Activated CD8-positive, alpha-beta memory T cell treated with anti-CD3 and anti-CD28 coated beads for 24 hours (primary cell): ENCODE data around the gene NUDCD2.

Experiments
- DNase-seq: peaks from one replicate; pipeline ENCODE4 v3.0.0-alpha.2; 2020

Gene NUDCD2, protein sequence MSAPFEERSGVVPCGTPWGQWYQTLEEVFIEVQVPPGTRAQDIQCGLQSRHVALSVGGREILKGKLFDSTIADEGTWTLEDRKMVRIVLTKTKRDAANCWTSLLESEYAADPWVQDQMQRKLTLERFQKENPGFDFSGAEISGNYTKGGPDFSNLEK

DNA sequence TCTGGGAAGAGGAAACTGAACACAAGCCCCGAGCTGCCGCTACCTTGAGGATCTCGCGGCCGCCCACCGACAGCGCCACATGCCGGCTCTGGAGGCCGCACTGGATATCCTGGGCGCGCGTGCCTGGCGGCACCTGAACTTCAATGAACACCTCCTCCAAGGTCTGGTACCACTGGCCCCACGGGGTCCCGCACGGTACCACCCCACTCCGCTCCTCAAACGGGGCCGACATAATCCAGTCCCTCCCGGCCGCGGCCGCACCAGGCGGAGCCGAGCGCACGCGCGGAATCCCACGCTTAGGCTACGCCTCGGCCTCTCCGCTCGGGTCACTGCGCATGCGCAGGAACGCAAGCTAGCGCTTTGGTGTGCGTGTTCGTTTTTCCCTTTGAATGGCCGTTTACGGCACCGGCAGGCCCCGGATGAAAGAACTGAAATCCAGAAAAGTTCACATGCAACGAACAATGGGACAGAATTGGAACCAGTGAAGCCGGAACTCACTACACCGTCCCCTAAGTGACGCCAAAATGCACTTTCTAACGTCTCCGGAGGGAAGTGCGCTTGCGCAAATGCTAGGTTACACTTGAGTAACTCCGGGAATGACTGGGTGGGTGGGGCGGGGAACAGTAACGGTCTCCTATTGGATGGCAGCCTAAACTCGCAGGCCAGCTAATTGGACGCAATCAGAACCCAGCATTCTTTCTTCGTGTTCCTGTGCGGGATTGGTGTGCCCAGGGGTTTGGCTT, at the start of gene NUDCD2:
Gene NUDCD2, minus strand, starts transcription at position 284 of the 743 bp plus-strand sequence. Its CDS starts 52 bp downstream, at position 232.
- DNase-seq: peak; percentile 99

DNA sequence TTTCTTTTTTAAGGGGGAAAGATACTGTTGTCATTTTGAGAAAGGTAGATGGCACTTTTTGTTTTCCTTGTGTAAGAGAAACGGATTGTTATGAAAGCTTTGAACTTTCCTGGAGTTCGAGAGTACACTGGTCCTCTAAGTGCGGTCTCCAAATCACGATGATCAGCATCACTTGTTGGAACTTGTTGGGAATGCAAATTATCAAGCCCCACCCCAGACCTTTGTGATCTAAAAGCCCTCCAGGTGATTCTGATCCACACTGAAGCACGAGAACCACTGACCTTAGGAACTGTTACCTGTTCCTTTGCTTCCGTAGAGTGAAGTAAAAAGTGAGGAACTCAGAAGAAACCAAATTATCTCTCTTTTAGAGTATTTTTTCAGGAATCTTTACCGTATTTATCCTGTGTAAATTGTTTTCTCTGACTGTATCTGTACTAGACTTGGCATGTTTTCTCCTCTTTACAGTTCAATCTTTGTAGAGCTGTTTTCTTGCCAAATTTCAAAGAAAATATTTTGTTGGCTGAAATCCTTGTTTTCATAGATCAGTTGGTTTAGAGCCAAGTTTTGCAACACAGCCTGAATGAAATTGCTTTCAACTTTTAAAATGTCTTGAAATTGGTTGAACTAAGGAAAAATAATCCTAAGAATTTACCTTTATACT, 49.5 kb upstream of the NUDCD2 start:
- no peak for DNase-seq

DNA sequence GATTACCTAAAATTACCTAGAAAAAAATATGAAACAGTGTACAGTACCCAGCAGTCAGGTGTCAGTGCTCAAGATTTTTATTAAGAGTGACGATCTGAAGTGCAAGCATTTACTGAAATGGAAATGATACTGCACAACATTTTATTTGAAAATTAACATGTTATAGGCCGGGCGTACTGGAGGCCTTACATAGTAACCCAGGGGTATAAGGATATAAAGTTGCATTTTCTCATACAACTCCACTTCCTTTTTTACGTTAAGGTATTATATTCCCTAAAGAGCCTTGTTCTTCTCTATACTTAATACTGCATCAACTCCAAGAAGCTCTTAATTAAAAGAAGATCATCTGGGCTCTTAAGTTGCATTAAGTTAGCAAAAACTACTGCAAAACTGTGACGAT, 48.9 kb upstream of the NUDCD2 start:
- no peak for DNase-seq

DNA sequence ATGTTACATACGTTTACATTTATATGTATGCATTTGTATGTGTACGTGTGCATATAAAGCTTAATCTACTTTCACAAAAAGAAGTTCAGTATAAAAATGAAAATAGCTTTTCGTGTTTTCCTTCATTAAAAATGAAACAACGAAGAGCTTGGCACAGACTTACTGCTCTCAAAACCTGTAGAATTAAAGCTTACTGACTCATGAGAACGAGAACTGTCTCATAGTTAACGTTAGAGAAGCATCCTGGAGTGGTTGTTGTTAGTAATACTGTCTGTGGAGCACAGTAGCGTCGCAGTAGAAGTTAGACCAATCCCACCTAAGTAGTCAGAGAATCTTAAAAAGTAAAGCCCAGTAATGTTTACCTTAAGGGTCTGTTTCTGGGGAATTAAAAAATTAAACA, 46.8 kb upstream of the NUDCD2 start:
- DNase-seq: no peak

DNA sequence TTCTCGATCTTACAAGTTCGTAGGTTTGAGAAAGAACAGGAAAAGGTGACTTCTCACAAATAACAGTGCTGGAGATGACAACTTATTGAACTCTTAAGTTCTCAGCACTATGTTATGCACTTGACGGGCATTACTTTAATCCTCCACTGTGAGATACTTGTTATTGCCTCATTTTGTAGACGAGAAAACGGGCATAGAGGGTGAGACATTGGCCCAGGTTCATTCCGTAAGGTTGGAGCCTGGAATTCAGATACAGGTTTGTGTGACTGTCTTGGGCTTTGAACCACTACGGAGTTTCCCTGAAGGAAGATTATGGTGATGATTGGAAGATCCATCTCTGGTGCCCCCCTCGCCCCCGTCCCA, 46.2 kb upstream of the NUDCD2 start:
- DNase-seq: peak; percentile 63

DNA sequence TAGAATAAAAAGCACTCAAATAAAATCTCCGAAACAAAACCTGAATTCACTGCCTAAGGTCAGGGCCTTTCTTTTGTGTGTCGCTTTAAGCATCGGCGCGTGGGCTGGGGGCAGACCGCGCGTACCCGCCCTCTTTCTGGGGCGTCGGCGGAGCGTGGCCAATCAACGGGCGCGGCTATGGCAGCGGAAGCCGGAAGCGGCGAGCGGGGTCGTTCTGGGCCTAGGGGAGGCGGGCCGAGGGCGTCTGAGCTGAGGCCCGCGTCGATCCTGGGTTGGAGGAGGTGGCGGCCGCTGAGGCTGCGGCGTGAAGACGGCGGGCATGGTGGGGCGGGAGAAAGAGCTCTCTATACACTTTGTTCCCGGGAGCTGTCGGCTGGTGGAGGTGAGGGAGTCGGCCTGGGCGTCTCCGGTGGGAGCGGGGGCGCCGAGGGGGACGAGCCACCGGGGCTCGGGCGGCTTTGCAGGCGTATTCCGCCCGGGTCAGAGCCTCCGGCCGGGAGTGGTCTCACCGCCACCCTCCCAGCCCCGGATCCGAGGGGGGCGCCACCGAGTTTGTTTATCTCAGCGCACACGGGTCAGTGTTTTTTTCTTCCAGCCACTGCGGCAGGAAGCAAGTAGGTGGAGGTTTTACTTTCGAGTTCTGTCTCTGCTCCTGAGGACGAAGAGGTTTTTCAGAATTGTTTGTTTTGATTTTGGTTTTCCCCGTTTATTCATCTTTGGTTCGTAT, 45.6 kb upstream of the NUDCD2 start, which contains the start of gene MAT2B:
Gene MAT2B, plus strand, starts transcription at position 252 of the 727 bp plus-strand sequence. Its CDS starts 68 bp downstream, at position 320.
- DNase-seq: peak; percentile 96

DNA sequence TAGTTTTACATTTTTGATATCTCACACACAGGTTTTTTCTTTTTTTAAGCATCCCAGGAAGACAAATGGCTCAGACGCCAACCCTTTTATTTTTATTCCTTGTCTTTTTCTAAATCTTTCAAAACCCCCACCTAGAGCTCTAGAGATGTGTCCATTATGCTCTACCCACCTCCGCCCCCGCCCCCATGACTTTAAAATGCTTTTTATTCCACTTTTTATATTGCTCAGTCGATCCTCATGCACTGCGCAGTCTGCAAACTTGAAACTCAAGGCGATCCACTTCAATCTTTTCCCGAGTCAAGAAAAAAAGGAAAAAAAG, 45.1 kb upstream of the NUDCD2 start:
- no peak for DNase-seq

DNA sequence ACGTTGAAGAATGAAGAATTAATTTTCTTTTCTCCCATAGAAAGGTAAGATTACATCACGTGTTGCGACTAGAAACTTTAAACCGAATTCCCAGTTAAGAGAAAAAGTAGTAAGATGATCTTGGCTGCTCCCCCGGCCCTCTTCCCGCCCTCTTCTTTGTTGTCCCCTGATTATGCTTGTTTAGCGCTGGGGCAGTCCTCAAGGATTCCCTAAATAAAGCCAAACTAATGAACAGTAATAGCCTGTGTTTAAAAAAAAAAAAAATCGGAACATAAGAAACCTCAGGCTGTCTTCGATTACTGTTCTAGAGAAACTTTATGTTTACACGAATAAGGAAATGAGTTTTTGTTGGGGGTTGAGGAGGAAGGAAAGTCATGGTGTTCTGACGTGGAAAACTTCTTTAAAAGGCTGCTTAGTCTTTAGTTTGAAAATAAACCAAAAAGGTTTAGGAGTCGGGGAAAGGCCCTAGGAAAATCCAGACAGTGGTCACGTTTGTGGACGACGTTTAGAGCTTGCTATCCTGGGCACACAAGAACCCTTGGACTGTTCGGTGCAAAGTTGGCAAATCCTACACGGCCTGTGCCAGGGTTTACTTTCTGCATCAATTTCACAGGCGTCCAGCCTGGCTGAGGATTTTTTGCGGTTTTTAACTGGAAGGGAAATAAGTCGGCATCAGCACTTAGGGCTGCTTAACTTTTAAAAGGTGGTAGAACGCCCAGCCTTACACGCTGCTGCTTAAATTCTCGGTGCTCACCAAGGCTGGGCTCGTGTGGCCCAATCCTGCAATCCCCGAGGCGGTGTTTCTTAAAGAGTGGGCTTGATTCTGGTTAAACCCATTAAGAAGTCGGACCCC, 44.4 kb upstream of the NUDCD2 start:
- peak; percentile 79 for DNase-seq

DNA sequence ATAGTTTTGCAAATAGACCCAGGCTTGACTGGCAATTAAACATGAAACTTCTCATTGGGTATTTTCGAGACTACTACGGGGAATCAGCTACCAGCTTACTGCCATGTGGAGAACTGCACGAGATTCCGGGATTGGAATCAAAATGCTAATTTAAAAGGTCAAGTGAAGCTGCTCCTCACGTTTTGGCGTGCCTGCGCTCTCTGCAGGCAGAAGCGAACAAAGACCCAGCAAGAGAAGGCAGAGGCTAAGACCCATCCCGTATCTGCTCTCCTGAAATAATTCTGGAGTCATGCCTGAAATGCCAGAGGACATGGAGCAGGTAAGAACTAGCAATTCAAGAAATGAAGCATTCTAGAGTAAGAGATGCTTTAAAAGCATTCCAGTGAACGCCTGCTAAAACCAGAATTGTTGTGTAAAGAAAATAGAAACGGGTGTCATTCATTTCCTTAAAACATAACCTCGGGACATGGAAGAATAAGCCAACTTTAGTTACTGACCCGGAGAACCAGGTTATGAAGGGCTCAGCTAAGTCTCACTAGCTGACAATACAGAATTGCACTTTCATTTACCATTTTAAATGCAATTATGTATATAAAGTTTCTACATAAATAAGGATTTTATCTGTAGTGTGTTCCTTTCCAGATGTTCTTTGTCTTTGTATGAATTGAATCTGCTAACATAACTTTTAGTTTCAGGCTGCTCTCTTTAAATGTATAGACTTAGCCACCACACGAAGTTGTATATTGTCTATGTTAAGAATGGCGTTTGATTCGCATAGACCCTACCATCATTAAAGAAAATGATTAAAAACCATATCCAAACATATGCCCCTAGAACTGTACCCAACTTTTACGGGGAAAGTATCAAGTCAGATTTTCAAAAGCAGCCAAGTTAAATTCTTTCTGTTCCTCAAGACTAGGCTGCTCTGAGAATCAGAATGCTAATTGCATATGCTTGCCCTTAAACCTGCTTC, 43.5 kb upstream of the NUDCD2 start:
- DNase-seq: peak; percentile 70

DNA sequence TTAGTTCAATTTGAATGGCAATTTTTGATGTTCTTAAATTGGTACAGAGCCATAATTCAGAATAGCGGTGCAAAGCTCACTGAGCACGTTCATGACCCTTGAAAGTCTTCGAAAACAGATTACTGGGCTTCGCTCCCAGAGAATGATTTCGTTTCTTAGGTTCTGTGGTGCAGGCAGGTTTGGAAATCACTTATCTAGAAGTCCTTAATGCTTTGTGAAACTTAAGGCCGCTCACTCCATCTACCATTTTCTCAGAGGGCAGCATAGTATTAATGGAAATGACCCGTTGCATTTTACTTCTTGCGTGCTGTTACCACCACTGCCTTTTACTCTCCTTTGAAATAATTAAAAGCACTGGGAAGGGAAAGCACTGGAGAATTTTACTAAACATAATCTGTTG, 42.6 kb upstream of the NUDCD2 start:
- no peak for DNase-seq

DNA sequence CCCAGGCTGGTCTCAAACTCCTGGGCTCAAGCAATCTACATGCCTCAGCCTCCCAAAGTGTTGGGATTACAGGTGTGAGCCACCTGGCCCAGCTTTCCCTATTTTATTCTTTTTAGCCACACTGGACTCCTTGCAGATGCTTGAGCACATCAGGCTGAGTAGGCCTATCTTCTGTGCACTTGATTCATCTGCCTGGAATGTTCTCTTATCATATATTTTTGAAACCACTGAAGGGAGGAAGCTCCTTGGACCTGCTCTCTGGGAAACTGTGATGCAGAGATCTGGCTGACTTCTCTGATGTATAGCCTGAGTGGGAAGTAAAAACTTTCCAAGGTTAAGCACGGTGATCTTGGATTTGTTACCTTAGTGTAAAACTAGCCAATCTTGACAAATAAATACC, 39.0 kb upstream of the NUDCD2 start:
- DNase-seq: no peak

DNA sequence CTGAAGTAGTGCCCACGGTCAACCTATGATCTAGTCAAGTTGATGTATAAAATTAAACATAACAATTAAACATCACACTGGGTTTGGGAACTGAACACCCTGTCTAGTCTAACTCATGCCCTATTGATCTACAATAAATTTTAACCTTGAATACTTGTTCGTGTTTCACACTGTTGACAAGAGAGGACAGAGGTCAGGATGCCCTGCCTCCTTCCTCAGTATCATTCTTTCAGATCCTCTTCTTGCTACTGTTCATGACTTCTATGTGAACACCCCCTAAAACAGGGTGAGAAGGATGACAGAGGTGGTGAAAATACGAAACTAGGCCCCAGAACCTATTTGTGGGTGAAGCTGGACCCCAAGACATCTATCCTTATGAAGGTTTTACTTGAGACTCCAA, 37.4 kb upstream of the NUDCD2 start:
- DNase-seq: no peak

DNA sequence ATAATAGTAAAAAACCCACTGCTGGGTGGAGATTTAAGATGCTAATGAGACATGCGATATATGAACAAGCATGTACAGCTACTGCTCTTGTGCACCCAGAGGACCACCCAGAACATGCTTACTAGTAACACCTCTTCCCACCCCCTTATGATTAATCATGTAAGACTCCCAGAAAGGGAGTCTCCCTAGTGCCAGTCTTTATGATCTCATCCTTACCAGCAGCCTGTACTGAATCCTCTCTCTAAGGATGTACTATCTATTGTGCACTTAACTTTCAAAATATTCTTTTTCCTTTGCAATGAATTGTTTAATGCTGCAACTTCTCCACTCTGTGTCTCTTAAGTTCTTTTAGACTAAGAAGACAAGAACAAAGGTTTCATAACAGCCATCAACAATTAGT, 36.4 kb upstream of the NUDCD2 start:
- no peak for DNase-seq

DNA sequence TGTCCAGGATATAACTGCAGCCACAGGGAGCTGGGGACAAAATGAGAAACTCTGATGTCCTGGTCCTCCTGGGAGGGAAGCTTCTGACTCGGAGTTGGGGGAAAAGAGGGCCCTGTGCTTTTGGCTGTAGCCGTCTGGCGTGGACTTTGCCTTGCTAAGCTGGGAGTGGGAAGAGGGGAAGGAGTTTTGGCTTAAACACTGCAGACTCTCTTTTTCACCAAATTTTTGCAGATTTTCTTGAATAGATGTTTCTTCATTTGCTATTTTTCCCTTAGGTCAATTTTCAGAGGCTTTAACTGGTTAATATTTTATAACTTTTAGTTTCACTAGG, 29.8 kb upstream of the NUDCD2 start:
- no peak for DNase-seq

DNA sequence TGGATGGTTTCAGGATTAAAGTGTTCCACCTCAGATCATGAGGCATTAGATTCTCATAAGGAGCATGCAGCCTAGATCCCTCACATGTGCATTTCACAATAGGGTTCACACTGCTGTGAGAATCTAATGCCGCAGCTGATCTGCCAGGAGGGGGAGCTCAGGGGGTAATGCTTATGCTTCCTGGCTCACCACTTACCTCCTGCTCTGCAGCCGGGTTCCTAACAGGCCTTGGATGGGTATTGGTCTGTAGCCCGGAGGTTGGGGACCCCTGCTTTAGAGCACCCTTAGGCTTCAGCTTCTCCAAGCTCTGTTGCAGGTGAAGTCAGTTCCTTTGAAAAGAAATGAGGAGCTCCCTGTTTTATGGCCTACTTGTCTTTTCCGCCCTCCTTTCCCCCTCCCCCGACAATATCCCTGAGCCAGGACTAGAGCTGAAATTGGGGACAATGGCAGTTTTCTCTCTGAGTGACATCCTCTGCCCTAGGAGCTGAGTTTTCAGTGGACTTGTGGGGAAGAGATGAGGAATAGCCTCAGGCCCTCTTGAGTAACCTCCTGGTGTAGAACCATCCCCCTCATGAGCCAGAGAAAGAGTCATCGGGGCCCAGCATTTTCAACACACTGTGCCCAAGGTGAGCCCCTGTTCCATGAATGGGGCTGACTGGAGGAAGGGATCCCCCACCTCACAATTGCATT, 29.3 kb upstream of the NUDCD2 start:
- DNase-seq: no peak

DNA sequence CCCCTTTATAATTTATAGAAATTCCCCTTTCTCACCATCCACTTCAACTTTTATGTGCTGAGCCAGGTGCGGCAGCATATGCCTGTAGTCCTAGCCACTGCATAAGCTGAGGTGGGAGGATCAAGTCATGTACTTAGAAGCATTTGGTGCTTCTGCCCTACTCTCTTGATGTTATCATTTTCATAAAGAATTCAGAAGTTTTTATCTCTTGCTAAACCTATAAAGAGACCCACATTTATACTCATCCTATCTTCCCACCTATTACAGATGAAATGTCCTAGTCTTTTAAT, 19.0 kb upstream of the NUDCD2 start:
- DNase-seq: no peak

DNA sequence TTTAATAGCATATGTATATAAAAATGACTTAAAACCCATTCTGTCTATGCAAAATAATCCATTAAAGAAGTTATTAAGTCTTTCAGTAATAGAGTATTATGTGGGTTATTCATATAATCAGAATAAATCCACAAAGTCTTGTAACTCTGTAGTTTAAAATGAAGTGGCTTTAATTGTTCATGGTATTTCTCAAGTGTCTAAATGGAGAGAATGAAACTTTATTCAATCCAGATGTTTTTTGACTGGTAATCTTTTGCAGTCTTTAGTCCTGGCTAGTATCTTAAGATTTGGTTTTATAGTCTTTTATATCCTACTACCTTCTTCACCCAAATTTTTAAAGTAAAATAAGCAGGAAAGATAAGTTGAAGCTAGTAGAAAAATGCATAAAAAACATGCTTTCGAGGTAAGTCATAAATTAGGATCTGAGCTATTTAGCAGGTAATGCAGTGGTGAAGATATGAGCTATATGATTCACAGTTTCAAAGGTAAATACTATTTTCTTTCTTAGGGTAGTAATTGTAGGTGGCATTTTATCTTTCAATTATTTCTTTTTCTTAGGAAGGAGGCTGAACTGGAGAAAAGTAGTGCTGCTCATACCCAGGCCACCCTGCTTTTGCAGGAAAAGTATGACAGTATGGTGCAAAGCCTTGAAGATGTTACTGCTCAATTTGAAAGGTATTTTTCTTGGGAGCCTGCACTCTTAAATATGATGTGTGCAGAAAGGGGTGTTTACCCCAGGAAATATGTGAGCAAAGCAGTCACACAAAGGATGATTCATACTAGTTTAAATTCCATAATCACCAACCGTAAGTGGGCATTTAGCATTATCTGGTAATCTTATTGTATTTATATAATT, 18.5 kb upstream of the NUDCD2 start:
- no peak for DNase-seq

DNA sequence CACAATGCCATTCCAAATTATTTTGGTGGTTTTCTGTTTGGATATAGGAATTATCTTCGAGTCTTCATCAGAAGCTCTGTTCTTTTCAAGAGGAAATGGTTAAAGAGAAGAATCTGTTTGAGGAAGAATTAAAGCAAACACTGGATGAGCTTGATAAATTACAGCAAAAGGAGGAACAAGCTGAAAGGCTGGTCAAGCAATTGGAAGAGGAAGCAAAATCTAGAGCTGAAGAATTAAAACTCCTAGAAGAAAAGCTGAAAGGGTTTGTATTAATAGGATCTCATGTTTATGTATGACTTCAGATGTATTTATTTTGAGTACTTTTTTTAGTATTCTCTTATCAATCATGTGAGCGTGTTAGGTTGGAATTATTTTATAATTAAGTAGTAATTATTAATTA, 15.5 kb upstream of the NUDCD2 start:
- no peak for DNase-seq

DNA sequence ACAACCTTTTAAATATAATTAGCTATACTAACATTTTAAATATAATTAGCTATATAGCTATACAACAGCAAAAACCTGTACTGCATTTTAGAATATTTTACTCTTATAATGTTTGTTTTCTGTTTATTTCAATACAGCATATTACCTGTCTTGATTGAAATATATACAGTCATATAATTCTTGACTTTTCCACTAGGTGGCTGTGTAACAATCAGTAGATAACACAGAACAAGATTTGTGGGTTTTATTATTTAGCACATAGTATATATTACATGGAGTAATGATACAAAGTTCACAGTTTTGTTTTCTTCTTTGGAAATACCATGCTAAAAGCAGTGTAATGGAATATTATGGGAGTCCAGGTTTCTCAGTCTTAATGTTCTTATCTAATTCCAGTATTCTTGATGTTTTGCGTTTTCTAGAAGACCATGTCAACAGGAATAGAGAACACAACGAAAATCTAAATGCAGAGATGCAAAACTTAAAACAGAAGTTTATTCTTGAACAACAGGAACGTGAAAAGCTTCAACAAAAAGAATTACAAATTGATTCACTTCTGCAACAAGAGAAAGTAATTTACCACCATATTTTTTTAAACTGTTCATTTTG, 13.8 kb upstream of the NUDCD2 start:
- DNase-seq: no peak

DNA sequence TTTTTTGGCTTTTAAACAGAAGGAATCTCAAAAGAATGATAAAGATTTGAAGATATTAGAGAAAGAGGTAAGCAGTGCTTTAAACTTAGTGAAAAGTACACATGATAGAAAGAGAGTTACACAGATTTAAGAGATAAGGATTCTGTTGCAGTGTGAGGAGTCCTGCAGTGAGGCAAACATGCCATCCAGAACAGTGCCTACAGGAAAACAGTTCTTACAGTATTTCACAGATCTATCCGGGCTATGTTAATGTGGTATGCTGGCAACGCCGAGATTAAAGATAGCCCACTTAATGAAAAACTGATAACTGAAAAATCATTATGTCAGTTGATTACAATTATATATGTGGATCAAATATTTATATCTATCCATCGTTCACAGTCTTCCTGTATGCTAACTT, 7.8 kb upstream of the NUDCD2 start:
- no peak for DNase-seq
